ENCODE data around the gene CELSR1. TPM values are rescaled to one million over a fixed set of nuclear protein-coding genes. Genes with fewer than 3 reads are reported as not detected.

Gene CELSR1
- total RNA-seq, 1 experiment from 2014 or later = 8.7 TPM

DNA sequence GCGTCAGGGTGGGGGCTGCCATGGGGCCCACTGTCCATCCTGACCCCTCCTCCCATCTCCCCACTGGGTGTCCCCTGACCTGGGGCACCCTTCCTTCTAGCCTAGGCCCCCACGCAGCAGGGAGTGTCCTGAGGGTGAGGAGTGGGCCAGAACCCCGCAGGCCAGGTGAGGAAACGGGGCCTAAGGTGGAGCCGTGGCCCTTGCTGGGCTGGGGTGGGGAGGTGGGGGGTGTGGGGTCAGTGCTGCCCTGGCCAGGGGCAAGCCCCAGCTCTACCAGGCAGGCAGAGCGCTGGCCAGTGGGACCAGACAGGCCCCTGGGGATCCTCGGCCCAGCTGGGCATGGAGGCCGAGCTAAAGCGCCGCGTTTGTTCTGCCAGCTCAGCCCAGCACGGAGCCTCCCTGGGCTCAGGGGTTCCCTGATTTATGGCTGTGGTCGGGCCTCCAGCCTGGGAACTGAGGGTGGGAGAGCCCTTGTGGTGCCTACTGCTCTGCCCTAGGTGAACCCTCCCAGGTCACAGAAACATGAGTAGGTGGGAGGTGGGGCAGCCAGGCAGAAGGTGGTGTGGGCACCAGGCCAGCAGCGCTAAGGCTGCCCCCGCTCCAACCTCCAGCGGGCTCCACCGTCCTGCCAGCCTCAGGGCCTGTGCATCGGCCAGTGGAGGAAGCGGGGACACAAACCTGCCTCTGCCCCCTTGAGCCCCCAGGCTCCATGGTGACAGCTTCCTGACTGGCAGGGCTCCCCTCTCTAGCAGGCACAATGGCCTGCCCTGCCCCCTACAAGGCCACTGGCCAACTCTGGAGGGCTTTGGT is 179.5 kb downstream of the CELSR1 start:
- no peak for DNase-seq (ENCODE audit: extremely low read depth, low read depth)

DNA sequence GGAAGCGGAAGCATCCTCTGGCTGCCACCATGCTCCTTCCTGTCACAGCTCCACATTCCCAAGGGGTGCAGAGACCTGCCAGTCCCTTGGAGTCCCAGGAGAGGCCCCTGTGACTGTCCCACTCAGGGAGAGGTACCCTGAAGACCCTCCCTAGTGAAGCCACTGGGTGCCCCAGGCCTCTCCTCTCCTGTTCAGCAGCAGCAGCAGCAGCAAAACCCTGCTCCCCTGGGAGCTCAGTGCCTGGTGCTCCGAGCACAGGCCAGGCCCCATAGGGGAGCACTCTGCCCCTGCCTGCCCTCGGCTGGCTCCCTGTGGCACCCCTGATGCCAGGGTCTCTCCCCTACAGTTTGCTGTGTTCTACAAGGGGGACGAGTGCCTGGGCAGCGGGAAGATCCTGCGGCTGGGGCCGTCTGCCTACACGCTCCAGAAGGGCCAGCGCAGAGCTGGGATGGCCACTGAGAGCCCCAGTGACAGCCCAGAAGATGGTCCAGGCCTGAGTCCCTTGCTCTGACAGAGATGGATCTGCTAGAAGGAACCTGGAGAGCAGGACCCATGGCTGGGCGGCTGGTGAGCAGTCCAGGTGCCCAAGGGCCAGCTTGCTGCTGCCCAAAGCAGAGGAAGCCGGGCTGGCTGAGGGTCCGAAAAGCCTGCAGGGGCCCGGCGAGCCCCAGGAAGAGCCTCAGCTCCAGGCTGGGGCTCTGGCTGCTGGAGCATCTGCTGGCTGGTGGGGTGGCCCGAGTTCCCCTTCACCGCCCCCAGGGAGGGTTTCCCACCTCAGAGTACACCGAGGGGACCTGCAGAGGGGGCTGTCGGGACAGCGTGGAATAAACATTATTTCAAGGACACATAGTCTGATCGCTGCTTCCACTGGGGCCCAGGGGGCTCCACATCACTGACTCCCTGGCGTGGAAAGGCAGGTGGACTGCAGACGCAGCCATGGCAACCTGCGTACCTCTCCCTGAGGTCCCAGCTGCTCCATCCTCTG is 180.6 kb downstream of the CELSR1 start:
- no peak for DNase-seq (ENCODE audit: extremely low read depth, low read depth)

DNA sequence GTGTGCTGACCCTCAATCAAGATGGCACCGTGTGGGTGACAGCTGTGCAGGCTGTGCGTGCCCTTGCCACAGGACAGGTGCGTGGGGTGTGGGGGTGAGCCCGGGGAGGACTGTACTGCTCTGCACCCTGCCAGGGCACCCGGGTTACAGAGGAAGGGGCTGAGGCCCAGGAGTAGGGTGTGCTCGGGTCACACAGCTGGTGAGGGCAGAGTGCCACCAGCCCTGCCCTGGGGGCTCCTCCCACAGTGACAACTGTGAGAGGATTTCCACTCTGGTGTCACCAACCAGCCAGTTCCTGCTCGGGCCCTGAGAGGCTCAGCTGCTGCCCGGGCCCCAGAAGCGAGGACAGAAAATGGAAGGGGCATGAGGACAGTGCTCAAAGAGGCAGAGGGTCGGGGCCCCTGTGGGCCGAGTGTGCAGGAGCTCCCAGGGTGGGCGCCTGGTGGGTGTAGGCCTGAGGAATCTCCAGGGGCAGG is 181.4 kb downstream of the CELSR1 start:
- DNase-seq (ENCODE audit: extremely low read depth, low read depth) = no peak

DNA sequence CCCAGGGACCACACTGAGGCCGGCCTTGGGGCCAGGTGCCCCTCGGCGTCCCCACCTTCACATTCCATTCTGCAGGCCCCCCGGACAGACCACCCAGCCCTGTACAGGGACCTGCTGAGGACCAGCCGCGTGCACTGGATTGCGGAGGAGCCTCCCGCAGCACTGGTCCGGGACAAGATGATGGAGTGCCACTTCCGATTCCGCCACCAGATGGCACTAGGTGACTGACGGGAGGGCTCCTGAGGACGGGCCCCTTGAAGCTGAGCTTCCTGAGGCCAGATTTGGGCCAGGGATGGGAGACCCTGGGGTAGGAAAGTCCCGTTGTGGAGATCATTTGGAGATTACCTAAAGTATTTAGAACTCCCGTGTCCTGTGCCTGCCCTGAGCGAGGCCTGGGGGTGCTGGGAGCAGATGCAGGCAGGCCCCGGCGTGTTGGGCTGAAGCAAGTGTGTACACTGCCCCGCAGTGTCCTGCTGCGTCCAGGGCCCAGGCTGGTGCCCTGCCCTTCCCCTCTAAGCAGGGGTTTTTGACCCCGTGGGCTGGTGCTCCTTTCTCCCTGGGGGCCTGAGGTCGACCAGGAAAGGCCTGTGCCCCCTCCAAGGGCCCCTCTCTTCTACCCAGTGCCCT is 181.9 kb downstream of the CELSR1 start:
- peak; percentile 44 for DNase-seq (ENCODE audit: extremely low read depth, low read depth)

DNA sequence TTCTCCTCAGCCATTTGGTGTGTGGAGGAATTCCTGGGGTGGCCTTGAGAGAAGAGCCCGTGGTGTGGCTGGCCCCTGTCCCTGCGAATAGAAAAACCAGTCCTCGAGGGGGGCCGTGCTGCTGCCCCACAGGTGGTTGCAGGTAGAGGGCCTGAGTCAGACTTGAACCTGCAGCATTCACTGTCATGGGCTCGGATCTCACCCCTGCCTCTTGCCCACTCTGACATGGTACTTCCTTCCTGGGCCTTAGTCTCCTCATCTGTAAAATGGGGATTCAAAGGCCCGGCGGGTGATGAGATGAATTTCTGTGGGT is 182.5 kb downstream of the CELSR1 start:
- DNase-seq (ENCODE audit: extremely low read depth, low read depth) = no peak

DNA sequence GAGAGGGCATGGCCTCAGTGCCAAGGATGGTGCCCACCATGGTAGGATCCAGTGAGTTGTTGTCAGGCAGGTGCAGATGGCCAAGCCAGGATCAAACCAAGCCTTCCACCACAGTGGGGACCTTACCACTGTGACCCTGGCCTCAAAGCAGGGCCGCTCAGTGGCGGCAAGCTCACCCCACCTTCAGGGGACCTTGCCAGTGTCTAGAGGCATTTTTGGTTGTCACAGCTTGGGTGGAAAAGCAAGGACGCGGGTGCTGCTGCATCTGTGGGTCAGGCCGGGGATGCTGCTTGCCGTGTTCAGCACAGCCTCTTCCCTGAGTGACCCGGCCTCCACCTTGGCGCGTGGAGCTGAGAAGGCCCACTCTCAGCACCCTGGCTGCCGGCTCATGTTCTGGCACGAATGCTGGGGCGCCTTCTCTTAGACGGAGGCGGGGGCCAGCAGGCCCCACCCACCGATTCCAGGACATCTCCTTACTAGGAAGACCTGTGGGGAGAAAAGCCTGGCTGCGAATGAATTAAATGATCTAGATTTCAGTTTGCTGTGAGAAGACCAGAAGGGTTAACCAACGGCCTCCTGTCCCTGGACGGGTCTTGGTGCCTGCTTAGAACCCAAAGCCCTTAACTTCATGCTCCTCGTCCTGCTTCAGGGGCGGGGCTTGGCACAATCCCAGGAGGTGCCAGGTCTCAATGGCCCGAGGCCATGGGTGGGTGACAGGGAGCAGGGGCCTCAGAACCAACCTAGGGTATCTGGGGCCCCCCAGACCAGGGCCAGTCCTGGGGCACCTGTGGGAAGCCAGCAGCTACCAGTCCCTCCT is 183.0 kb downstream of the CELSR1 start:
- no peak for DNase-seq (ENCODE audit: extremely low read depth, low read depth)

DNA sequence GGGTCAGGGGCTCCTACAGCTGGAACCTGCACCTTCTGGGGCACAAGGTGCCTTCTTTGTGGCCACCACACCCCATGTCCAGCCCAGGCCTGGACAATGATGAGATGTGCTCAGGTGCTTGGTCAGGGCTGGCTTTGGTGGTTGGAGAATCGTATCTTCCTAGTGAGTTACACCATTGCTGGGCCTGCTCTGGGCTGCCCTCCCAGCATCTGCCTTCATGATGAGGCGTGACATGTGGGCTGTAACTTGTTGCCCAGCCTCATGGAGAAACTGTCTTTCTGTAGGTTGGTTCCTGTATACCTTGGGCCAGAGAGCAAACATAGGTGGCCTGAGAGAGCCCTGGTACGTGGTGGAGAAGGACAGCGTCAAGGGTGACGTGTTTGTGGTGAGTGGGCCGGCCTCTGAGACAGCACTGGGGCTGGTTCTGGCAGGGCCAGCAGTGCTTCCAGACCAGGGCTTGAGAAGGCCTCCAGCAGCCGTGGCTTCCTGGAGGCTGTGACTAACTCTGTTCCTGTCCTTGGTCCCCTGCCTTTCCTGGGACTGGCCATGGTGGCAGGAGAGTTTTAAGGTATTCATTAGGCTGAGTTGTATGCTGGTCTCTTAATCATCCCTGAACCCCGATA is 183.8 kb downstream of the CELSR1 start:
- no peak for DNase-seq (ENCODE audit: extremely low read depth, low read depth)

DNA sequence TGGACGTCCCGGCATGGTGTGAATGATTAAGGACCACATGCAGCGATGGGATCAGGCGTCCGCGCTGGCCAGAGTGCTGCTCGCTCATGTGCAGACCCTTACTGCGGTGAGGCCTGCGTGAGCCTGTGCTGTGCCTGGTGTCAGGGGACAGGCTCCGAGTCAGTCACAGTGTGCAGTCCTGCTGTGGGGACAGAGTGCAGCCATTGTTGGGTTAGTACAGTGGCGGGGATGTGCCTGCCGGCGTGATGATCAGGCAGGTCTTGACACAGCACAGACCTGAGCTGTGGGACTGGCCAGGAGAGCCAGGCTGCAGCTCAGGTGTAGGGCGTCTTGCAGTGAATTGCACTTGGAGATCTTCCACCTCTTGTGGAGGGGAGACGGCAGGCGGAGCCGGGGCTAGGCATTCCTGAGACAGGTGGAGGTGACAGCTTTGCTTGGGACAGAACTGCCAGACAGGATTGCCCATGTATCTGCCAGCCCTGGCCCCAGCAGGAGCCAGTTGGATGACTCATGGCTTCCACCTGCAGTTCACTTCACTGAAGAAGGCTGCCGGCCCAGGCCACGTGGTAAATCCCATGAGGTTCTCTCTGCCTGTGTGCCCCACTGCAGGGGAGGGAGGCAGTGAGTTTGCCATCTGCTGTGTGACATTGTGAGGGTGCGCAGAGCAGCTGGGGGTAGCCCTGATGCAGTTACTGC is 184.6 kb downstream of the CELSR1 start:
- no peak for DNase-seq (ENCODE audit: extremely low read depth, low read depth)

DNA sequence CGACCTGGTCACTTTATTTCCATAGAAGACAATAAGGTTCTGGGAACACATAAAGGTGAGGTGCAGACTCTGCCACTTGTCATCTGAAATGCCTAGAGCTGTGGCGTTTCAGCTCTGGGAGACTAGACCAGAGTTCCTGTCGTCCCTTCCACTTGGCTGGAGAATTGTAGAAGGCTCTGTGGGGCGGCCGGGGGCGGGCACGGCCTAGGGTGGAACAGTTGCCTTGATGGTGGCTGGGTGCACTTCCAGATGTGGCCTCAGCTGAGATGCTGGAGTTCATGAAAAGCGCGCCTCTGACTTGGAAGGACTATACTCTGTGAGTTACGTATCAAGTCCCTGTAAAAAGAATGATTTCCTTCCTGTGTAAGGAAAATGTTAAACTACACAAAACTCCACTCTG is 185.1 kb downstream of the CELSR1 start:
- DNase-seq (ENCODE audit: extremely low read depth, low read depth) = no peak

DNA sequence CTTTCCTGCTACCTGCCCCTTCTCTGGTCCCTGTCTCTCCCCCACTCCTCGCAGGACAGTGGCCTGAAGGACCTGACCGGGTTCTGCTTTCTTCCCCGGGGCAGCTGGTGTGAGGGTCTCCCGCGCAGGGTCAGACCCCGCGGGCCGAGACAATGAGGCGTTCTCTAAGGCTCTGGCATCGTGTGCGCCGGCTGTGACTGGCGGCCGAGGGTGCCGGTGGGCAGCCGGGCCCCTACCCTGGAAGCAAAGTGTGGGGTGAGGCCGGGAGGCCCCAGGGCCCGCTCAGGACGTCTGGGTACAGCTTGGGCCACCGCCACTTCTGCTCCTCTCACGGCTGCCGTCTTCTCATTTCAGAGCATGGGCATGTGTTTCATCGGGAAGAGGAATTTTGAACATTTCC is 185.7 kb downstream of the CELSR1 start:
- DNase-seq (ENCODE audit: extremely low read depth, low read depth) = no peak

DNA sequence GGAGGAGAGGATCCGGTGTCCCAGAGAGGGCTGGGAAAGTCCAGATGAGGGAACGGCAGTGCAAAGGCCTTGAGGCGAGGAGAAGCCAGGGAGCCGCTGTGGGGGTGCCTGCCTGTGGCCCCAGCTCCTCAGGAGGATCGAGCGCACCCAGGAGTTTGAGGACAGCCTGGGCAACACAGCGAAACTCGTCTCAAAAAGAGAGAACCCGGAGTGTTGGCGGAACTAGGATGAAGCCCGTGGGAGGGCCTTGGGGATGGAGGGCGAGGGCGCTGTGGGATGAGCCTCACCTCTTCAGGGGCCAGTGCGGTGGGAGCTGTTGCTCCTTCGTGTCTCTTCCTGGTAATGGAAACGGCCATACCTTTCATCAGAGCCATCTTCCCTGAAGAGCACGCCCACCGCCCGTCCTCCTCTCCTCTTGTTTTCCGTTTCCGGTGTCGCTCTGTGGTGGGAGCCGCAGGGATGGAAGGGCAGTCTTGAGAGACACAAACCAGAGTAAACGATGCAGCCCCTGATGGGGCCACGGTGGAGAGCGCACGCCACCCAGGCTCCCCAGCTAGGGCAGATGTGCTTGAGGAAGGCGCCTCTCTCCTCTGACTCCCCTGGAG is 186.2 kb downstream of the CELSR1 start:
- no peak for DNase-seq (ENCODE audit: extremely low read depth, low read depth)

DNA sequence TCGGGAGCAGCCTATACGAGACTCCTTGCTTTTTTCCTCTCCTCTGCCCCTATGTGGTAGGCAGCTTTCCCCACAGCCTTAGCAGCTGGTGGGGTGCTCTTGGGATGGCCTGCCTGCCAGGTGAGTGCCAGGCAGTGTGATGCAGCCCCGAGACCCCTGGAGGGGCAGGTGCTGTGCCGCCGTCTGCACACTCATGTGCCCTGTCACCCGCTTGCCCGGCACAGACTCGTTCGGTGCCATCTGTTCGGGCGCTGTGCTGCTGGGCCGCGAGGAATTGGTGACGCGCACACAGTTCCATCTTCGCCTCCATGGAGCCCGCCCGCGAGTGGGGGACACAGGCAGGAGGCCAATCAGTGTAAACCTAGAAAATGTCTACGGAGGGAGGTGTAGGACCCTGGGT is 186.8 kb downstream of the CELSR1 start:
- DNase-seq (ENCODE audit: extremely low read depth, low read depth) = no peak

DNA sequence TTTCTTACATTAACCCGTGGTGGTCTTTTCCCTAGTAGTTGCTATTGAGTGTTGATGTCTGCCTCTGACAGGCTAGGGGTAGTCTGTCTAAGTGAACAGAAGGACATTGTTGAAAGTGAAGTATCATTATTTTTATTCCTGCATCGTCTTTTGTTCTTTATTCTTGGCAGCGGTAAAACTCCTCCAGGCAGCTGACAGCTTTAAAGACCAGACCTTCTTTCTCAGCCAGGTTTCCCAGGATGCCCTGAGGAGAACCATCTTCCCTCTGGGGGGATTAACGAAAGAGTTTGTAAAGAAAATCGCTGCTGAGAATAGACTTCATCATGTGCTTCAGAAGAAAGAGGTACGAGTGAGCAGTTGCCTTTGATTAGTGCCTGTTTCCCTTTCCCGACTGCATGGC is 187.3 kb downstream of the CELSR1 start:
- no peak for DNase-seq (ENCODE audit: extremely low read depth, low read depth)

DNA sequence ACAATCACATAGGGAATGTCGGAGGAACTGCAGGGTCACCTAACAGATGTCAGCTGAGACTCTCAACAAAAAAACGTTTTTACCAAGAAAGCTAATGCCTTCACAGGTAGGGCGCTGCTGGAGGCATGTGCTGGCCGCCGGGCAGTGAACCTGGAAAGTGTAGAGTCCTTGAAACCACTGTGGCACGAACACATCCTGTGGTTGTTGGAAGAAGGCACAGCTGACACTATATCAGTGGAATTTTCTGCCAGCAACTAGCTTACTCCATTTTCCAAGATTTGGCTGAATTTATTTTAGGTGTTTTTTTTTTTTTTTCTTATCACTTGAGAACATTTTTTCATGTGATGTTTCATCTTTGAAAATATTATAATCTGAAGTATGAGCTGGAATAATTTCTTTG is 187.7 kb downstream of the CELSR1 start:
- DNase-seq (ENCODE audit: extremely low read depth, low read depth) = no peak

DNA sequence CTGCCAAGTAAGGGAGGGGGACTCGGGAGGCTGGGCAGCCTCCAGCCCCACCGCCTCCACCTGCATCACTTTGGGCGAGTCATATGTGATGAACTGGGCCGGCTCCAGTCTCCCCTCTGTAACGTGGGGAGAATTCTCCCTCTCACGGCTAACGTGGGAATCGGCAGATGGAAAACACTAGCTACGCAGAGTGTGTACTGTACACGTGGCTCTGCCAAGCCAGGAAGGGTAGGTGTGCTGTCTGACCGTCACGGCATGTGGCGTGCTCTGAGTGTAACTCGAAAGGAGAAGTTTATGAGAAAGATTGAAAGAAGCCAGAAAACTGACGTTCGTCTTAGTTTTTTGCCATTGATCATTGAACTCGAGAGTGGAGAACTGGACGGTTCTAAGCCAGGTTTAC is 188.2 kb downstream of the CELSR1 start:
- no peak for DNase-seq (ENCODE audit: extremely low read depth, low read depth)

DNA sequence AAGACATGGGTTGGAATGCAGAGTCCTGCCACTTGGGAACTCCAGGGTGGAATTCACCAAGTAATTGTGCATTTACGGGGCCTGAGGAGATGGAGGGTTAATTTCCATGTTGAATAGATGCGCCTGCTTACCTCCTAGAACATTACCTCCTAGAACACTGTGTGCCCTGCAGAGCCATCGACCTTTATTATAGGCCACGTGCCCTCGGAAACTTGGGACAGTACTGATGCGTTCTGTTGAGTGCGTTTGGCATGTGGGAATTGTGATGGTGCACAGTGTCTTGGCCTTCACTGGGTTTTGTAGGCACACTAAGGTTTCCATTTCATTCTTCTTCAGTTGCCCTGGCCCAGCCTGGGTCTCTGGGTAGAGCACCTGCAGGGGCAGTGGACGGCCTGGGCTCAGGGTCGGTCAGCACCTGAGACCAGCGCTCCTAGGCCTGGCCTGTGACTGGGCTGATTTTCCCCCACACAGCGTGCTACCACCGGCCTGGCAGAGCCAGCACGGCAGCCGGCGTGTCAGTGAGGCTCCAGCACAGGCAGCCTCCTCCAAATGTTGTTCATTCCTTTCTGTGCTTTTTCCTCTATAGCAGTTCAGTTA is 189.2 kb downstream of the CELSR1 start:
- no peak for DNase-seq (ENCODE audit: extremely low read depth, low read depth)

DNA sequence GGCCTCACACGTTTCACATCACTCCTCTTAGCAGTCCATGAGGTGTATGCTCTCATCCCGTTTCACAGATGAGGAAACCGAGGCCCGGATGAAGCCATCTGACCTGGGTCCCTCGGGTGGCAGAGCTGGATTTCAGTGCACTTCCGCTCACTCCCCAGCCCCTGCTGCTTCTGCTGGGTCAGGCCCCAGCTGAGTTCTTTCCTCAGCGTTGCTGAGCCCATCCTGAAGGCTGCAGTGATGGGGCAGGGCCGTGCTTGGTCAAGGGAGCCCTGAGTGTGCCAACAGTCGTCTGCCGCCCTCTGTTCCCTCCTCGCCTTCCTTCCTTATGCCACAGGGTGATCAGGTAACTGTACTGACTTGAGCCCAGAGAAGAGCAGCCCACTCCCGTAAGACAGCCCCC is 189.8 kb downstream of the CELSR1 start:
- DNase-seq (ENCODE audit: extremely low read depth, low read depth) = no peak

DNA sequence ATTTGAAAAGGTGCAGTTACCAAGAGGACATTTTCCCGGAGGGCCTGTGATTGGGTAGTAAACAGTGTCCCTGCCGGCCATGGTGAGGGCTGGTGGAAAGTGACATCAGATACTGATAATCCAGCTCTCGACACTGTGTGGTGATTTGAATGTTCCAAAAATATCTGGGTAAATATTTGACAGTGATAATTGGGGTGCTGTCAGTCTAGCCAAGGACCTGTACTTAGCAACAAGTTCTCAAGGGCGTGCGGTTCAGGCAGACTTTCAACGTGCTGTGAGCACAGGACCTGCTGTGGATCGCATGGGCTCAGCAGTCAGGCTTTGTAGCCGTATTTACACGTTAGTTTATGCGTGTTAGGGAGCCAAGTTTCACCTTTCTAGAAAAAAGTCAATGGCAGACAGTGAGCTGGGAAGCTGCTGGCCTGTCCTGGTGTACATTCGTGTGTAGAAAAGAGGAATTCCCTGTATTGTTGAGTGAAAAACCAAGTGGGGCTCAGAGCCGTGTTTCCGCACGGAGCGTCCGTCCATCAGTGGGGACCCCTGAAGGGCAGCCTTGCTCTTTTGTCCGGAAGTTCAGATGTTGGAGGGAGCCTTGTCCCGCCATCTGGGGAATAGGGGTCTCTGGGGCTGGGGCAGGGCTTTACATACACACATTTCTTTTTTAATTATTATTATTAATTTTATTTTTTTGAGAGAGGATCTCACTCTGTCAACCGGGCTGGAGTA is 190.6 kb downstream of the CELSR1 start:
- DNase-seq (ENCODE audit: extremely low read depth, low read depth) = no peak
